NCI-H82 treated with DMSO at 0.1 percent for 48 hours (cell line): ENCODE data around the gene NUAK1.

Source experiments
- DNase-seq: peaks from one replicate; lab custom pipeline; 2025; ENCODE audit not compliant: unreplicated experiment; lab: John Stamatoyannopoulos, UW

NUAK1 gene

GRCh38 chr12:106085213-106085612 is 53.5 kb downstream of the NUAK1 start:
- no peak for DNase-seq

DNA sequence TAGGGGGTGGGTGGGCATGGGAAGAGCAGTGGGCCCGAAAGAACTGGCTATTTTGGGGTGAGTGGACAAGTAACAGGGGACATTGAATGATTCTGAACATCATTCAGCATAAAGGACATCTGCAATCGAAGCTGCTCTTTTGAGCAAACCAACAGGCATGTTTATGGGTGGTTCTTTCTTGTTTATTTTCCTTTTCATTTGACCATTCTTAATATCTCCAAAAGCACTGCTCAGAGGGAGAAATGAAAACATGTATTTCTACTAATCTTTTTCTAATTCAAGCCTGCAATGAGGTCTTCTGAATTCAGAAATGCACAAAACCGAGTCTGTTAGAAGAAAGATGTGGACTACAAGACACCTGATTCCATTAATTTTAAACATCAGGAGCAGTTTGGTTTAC is 54.0 kb downstream of the NUAK1 start:
- no peak for DNase-seq

- DNase-seq = no peak
These were observed 54.6 kb downstream of the NUAK1 start for GRCh38 chr12:106084014-106084671.

DNA sequence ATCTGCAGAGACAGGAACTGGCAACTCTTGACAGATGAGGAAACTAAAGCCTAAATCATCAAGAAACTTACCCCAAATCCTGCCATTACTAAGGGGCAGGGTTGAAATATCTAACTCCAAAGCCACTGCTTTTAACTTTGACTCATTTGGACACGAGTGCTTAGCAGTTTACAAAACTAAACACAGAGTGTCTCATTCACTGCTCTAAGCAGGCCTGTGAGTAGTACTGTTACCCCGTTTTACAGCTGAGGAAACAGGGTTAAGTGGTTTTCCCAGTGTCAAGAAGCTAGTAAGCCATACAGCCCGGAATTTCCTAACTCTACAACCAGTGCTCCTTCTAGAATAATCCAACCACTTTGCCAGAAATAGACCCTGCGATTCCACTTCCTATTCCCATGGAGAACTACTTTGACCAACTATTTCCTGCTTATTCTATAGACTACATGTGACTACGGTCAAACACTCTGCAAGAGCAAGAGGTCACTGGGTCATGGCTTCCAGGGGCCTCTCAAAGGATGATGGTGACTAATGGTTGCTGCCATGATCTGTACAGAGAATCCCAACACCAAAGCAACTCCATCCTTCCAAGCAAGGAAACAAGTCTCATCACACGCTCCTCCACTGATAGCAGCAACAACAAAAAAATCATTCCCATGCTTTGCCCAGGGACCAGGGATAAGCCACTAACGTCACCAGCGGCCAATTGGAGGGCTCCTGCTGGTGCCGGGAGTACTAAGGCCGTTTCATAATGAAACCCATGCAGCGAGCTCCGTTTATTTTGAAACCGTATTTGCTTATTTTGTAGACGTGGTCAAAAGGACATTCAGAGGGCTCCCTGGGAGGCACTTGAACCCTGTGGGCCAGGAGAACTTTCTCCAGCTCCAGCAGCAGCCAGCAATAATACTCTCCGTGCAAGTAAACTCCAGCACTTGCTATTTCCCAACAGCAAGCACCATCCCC is 56.3 kb downstream of the NUAK1 start:
- DNase-seq = no peak

DNA sequence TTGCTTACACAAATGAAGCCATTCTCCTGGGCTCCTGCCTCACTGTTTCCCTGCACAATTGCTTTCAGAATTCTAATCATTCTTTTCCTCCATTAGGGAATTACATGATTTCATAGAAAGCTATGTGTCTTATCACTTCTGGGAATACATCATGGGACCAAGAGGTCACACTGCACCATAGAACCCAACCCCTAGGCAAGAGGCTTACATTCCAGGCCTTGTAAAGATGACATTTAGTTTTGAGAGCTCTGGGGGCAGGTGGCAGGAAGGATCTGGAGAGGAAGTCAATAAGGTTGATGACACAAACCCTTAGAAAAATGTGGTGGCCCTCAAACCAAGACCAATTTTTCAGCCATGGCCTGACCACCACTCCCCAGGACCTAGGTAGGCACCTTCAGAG is 57.1 kb downstream of the NUAK1 start:
- no peak for DNase-seq

- DNase-seq = no peak
These were observed 58.0 kb downstream of the NUAK1 start for GRCh38 chr12:106080791-106081170.

- DNase-seq = no peak
These were observed 58.5 kb downstream of the NUAK1 start for GRCh38 chr12:106080041-106080790.

DNA sequence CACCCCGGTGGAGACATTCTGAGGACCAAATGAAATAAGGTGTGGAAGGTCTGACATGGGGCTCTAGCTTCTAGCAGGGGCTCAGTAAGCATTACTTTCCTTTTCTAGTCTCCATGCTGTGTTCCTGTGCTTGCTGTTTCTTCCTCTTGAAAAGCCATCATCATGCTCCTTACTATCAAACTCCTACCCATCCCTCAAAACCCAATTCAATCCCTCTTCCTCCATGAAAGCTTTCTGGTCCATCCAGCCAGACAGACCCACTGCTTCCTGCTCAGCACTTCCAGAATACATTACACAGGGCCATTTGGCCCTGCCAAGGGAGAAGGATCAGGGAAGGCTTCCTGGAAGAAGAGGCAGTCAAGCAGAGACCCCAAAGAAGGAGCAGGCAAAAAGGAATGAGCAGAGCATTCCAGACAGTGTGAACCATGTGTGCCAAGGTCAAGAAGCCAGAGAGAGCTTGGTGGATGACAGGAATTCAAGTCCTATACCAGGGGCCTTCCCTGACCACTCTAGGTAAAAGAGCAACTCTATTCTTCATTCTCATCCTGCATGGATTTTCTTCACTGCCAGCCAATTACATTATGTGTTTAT is 59.5 kb downstream of the NUAK1 start:
- no peak for DNase-seq

- DNase-seq = no peak
These were observed 60.3 kb downstream of the NUAK1 start for GRCh38 chr12:106078358-106079010.

DNA sequence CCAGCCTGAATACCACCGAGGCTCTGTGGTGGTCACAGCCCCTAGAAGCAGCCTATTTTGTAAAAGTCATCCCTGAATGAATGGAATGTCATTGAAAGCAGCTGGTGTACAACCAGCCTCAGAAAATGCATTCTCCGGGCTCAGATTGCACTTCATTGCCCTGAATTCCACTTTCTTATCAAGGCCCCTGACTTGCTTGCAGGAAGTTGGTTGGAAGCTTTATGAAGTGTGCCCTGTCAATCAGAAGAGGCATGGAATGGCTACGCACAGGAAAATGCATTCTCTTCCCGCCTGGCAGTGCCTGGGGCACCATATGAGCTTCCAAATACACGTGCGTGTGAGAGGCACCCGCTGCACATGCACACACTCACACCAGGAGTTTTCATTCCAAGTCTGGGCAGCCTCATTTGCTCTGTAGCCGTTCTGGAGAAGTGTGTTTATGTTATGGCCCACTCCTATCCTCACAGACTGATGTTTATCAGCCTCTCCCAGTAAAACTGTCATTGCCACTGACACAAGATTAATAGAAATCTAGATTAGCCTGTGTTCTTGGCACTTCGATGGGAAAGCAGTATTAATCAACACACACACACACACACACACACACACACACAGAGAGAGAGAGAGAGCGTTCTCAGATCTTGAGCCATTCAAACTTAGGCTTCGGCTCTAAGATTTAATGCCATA is 63.9 kb downstream of the NUAK1 start:
- DNase-seq = no peak

GRCh38 chr12:106074361-106074705 is 64.4 kb downstream of the NUAK1 start:
- no peak for DNase-seq

DNA sequence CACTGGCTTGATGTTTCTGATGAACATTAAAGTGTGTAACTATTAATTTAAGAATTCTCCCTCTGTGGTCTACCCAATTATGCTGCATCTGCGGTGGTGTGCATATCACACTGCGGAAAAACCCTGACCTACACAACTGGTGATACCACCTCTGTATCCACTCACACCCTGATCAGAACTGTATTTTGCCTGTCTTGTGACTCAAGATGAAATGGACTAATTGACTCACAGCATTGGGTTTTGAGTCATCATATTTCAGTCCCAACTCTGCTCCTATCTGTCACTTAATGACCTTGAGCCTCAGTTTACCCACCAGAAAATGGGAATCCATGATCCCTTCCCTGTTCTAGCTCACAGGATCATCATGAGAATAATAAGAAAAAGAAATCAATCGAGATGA is 65.6 kb downstream of the NUAK1 start:
- no peak for DNase-seq

GRCh38 chr12:106072751-106073150 is 66.0 kb downstream of the NUAK1 start:
- no peak for DNase-seq

DNA sequence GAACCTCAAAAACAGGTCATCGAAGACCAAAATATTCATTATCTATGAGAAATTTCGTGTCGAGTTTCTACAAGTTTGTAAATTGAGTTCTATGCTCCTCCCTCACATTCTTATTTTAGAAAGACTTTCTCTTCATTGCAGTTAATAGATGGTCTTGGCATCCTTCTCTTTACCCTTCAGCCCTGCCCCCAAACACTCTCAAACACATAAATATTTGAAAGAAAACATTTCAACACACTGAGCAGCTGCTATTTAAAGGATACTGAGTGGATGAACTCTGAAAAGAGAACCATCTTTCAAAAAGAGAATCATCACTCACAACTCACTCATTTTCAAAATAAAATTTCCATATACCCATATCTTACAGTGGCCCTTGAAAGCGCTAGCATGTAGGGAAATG is 67.1 kb downstream of the NUAK1 start:
- no peak for DNase-seq

- DNase-seq = no peak
These were observed 68.1 kb downstream of the NUAK1 start for GRCh38 chr12:106070611-106071010.

DNA sequence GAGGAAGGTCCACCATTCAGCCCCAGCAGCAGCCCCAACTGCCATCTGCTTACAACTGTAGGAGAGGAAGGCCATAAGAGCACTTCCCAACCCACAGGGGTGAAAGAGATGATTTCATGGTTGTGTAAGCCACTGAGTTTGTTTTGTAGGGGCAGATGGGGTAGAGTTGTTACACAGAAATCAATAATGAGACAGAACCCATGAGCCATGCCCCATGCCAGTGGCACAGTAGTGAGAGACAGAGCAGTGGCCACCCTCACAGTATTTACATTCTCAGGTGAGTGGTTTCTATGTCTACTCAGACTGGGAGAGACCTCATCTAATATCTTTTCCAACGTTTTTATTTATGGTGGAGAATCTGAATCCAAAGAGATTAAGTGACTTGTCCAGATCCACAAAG is 68.6 kb downstream of the NUAK1 start:
- no peak for DNase-seq

- DNase-seq = no peak
These were observed 70.5 kb downstream of the NUAK1 start for GRCh38 chr12:106068296-106068695.

- DNase-seq = no peak
These were observed 71.0 kb downstream of the NUAK1 start for GRCh38 chr12:106067606-106068205.

DNA sequence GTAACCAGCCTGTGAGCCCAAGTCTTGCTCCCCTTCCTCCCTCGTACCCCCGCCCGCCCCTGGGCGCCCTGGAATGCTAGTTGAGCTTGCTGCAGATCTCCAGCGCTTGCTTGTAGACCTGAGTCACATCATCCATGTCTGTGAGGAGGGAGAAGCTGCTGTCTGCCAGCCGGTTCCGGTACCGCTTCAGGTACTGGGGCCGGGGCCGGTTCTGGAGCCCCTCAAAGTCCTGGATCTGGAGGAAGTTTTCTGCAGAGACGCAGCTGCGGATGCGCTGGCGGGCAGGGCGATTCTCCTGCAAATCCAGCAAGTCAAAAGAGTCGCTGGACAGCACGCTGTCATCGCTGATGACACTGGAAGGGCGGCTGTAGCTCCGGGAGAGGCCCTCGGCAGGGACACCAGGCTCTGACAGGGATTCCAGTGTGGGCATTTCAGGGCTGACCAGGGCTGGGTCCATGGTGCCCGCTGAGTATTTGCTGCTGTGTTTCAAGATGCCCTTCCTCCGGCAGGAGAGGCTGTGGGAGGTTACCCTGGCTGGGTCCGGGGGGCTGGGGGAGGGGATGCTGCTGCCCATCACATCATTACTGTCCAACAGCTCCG is 71.9 kb downstream of the NUAK1 start:
- DNase-seq = no peak
